HEK293 (cell line): Measurements from ENCODE around the gene RRBP1.

ENCODE experiments used
- CTCF ChIA-PET: fragments of 350-600 bp; formaldehyde crosslinking; extraction: SDS; loops from one replicate; lab custom pipeline; 2021; ENCODE audit warnings: antibody characterized with exemption; lab: Yijun Ruan, JAX
- POLR2A ChIA-PET: fragments of 300-600 bp; formaldehyde crosslinking; extraction: SDS; loops from one replicate; lab custom pipeline; 2020; ENCODE audit warnings: antibody characterized with exemption, inconsistent platforms; lab: Yijun Ruan, JAX
- H3K27ac ChIP-seq: fragments of 200-500 bp; sonication (Bioruptor generic); 2 replicates; pipeline ENCODE4 v1.5.1; 2014; ENCODE audit warnings: low read depth, low read length, control low read depth, inconsistent platforms; ENCODE audit errors: extremely low read depth
- H3K36me3 ChIP-seq, 2 experiments: fragments of 200-500 bp in 1 of 2; sonication (Bioruptor generic) in 1 of 2; 1 replicate in 1 of 2; 2 replicates in 1 of 2; pipeline ENCODE4 v1.5.1; 2014 to 2017; ENCODE audit warnings: inconsistent platforms in 2 of 2, low read length in 2 of 2; ENCODE audit not compliant: control insufficient read depth in 2 of 2, insufficient read depth in 1 of 2
- H3K4me1 ChIP-seq: fragments of 200-500 bp; sonication (Bioruptor generic); 2 replicates; pipeline ENCODE4 v1.5.1; 2014; ENCODE audit warnings: mild to moderate bottlenecking, low read length, inconsistent platforms; ENCODE audit not compliant: control insufficient read depth, insufficient read depth
- H3K4me3 ChIP-seq: 2 replicates; pipeline ENCODE4 v1.5.1; 2011; ENCODE audit warnings: low read depth, mild to moderate bottlenecking, control low read depth, low read length, moderate library complexity
- H3K9me3 ChIP-seq: fragments of 200-500 bp; sonication (Bioruptor generic); 2 replicates; pipeline ENCODE4 v1.5.1; 2014; ENCODE audit warnings: low read depth, low read length, inconsistent platforms; ENCODE audit not compliant: control insufficient read depth, insufficient read depth
- GFI1B ChIP-seq: fragments of 450-650 bp; formaldehyde crosslinking; IDR thresholded peaks from 2 replicates; pipeline ENCODE4 v1.5.1; 2016; ENCODE audit warnings: missing biosample characterization, missing genetic modification characterization
- KLF1 ChIP-seq: fragments of 450-650 bp; formaldehyde crosslinking; IDR thresholded peaks from 2 replicates; pipeline ENCODE4 v1.5.1; 2016; ENCODE audit warnings: missing biosample characterization, missing genetic modification characterization
- PRDM1 ChIP-seq: fragments of 450-650 bp; formaldehyde crosslinking; IDR thresholded peaks from 2 replicates; pipeline ENCODE4; 2016; ENCODE audit warnings: missing biosample characterization, missing genetic modification characterization
- REST ChIP-seq: fragments of 450-650 bp; formaldehyde crosslinking; IDR thresholded peaks from 2 replicates; pipeline ENCODE4 v1.5.1; 2016; ENCODE audit warnings: missing biosample characterization, missing genetic modification characterization
- TRIM28 ChIP-seq: IDR thresholded peaks from 2 replicates; pipeline ENCODE4 v1.6.1; 2011; ENCODE audit warnings: low read length, control low read depth, borderline replicate concordance
- ZBTB1 ChIP-seq: fragments of 450-650 bp; formaldehyde crosslinking; IDR thresholded peaks from 2 replicates; pipeline ENCODE4 v1.5.1; 2016; ENCODE audit warnings: missing biosample characterization, missing genetic modification characterization
- ZBTB20 ChIP-seq: fragments of 450-650 bp; formaldehyde crosslinking; IDR thresholded peaks from 2 replicates; pipeline ENCODE4 v1.5.1; 2016; ENCODE audit warnings: missing biosample characterization, missing genetic modification characterization
- ZFHX2 ChIP-seq: fragments of 450-650 bp; formaldehyde crosslinking; conservative IDR thresholded peaks from 2 replicates; pipeline ENCODE4 v1.5.1; 2016; ENCODE audit warnings: missing biosample characterization, missing genetic modification characterization
- ZFP41 ChIP-seq: fragments of 450-650 bp; formaldehyde crosslinking; IDR thresholded peaks from 2 replicates; pipeline ENCODE4 v1.5.1; 2016; ENCODE audit warnings: missing biosample characterization, missing genetic modification characterization, borderline replicate concordance
- ZFP69B ChIP-seq: fragments of 450-650 bp; formaldehyde crosslinking; IDR thresholded peaks from 2 replicates; pipeline ENCODE4 v1.5.1; 2016; ENCODE audit warnings: missing biosample characterization, missing genetic modification characterization
- ZNF292 ChIP-seq: fragments of 450-650 bp; formaldehyde crosslinking; IDR thresholded peaks from 2 replicates; pipeline ENCODE4 v1.5.1; 2016; ENCODE audit warnings: low read depth, missing biosample characterization, missing genetic modification characterization, borderline replicate concordance
- ZNF324 ChIP-seq: fragments of 450-650 bp; formaldehyde crosslinking; IDR thresholded peaks from 2 replicates; pipeline ENCODE4 v1.5.1; 2016; ENCODE audit warnings: missing biosample characterization, missing genetic modification characterization
- ZNF48 ChIP-seq: fragments of 450-650 bp; formaldehyde crosslinking; IDR thresholded peaks from 2 replicates; pipeline ENCODE4 v1.5.1; 2016; ENCODE audit warnings: missing biosample characterization, missing genetic modification characterization
- ZNF514 ChIP-seq: fragments of 450-650 bp; formaldehyde crosslinking; IDR thresholded peaks from 2 replicates; pipeline ENCODE4 v1.5.1; 2016; ENCODE audit warnings: missing biosample characterization, missing genetic modification characterization
- ZNF621 ChIP-seq: fragments of 450-650 bp; formaldehyde crosslinking; IDR thresholded peaks from 2 replicates; pipeline ENCODE4 v1.5.1; 2017; ENCODE audit warnings: missing biosample characterization, missing genetic modification characterization
- ZNF626 ChIP-seq: fragments of 450-650 bp; sonication (Bioruptor Pico); formaldehyde crosslinking; IDR thresholded peaks from 2 replicates; pipeline ENCODE4 v1.5.1; 2018; ENCODE audit warnings: missing biosample characterization, missing genetic modification characterization, inconsistent platforms
- ZNF664 ChIP-seq: fragments of 450-650 bp; formaldehyde crosslinking; IDR thresholded peaks from 2 replicates; pipeline ENCODE4 v1.5.1; 2016; ENCODE audit warnings: missing biosample characterization, missing genetic modification characterization
- ZNF747 ChIP-seq: fragments of 450-650 bp; formaldehyde crosslinking; IDR thresholded peaks from 2 replicates; pipeline ENCODE4 v1.5.1; 2016; ENCODE audit warnings: missing biosample characterization, missing genetic modification characterization
- ZSCAN16 ChIP-seq: fragments of 450-650 bp; formaldehyde crosslinking; IDR thresholded peaks from 2 replicates; pipeline ENCODE4 v1.5.1; 2016; ENCODE audit warnings: missing biosample characterization, missing genetic modification characterization
- TF ChIP-seq, protein P1 (sequence below): IDR thresholded peaks from 2 replicates; pipeline ENCODE4 v1.6.1; 2011; ENCODE audit warnings: mild to moderate bottlenecking, low read depth, low read length, borderline replicate concordance
- TF ChIP-seq, protein P2 (sequence below): fragments of 450-650 bp; formaldehyde crosslinking; IDR thresholded peaks from 2 replicates; pipeline ENCODE4 v1.5.1; 2017; ENCODE audit warnings: missing biosample characterization, mild to moderate bottlenecking, missing genetic modification characterization, moderate library complexity
- TF ChIP-seq, protein P3 (sequence below): fragments of 450-650 bp; formaldehyde crosslinking; IDR thresholded peaks from 2 replicates; pipeline ENCODE4 v1.5.1; 2016; ENCODE audit warnings: missing biosample characterization, missing genetic modification characterization
- TF ChIP-seq, protein P4 (sequence below): sonication (generic); formaldehyde crosslinking; IDR thresholded peaks from 2 replicates; pipeline ENCODE4 v1.8.1; 2022; ENCODE audit warnings: mild to moderate bottlenecking, moderate library complexity, missing genetic modification reagents

The RRBP1 gene

DNA sequence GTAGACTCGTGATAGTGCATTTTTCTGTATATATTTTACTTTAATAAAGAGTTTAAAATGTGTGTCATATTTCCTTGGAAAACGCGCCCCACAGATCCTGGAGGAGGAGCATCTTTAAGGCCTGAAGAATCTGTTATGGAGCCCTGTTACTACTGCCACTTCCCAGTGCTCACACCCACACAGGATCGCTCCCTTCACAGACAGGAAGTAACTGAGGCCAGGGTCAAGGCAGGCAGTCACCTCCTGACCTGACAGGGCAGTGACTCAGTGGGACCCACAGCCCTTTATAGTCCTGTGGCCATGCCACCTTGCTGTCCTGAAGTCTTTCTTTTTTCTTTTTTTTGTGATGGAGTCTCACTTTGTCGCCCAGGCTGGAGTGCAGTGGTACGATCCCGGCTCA lies 9.0 kb downstream of the RRBP1 start (continued):
- TF ChIP-seq, protein P1, sequence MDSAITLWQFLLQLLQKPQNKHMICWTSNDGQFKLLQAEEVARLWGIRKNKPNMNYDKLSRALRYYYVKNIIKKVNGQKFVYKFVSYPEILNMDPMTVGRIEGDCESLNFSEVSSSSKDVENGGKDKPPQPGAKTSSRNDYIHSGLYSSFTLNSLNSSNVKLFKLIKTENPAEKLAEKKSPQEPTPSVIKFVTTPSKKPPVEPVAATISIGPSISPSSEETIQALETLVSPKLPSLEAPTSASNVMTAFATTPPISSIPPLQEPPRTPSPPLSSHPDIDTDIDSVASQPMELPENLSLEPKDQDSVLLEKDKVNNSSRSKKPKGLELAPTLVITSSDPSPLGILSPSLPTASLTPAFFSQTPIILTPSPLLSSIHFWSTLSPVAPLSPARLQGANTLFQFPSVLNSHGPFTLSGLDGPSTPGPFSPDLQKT: no peak
- TF ChIP-seq TRIM28 (no peak), ZNF747 (tag by site-specific recombination) (no peak), ZNF626 (no peak)

- H3K9me3 ChIP-seq: no peaks in the 10 kb centered on the region
- H3K4me1 ChIP-seq: no peaks in the 10 kb centered on the region
- CTCF ChIA-PET: no interaction called here
- H3K4me3 ChIP-seq: no peak overlapping the region
- peaks cover 0 to 30% of the 10 kb centered on the region in 2 experiments; a peak in 1 of 3 replicates for H3K36me3 ChIP-seq
- POLR2A ChIA-PET: no interaction called here
- no peak overlapping the region for H3K27ac ChIP-seq
- TF ChIP-seq ZNF514 (tag by site-specific recombination) (no peak), KLF1 (no peak), ZNF292 (tag by site-specific recombination) (no peak), ZNF664 (no peak), ZBTB20 (tag by site-specific recombination) (no peak), GFI1B (tag by site-specific recombination) (no peak), ZFP41 (tag by site-specific recombination) (no peak), ZNF621 (no peak), ZNF324 (no peak), ZSCAN16 (tag by site-specific recombination) (no peak), ZFP69B (tag by site-specific recombination) (no peak), ZNF48 (tag by site-specific recombination) (no peak), REST (tag by site-specific recombination) (no peak), ZBTB1 (no peak), PRDM1 (tag by site-specific recombination) (no peak), ZFHX2 (tag by site-specific recombination) (no peak)
- TF ChIP-seq, protein P2, sequence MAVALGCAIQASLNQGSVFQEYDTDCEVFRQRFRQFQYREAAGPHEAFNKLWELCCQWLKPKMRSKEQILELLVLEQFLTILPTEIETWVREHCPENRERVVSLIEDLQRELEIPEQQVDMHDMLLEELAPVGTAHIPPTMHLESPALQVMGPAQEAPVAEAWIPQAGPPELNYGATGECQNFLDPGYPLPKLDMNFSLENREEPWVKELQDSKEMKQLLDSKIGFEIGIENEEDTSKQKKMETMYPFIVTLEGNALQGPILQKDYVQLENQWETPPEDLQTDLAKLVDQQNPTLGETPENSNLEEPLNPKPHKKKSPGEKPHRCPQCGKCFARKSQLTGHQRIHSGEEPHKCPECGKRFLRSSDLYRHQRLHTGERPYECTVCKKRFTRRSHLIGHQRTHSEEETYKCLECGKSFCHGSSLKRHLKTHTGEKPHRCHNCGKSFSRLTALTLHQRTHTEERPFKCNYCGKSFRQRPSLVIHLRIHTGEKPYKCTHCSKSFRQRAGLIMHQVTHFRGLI (tag by site-specific recombination): no peak
- TF ChIP-seq, protein P3, sequence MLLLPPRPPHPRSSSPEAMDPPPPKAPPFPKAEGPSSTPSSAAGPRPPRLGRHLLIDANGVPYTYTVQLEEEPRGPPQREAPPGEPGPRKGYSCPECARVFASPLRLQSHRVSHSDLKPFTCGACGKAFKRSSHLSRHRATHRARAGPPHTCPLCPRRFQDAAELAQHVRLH (tag by site-specific recombination): no peak
- TF ChIP-seq, protein P4, sequence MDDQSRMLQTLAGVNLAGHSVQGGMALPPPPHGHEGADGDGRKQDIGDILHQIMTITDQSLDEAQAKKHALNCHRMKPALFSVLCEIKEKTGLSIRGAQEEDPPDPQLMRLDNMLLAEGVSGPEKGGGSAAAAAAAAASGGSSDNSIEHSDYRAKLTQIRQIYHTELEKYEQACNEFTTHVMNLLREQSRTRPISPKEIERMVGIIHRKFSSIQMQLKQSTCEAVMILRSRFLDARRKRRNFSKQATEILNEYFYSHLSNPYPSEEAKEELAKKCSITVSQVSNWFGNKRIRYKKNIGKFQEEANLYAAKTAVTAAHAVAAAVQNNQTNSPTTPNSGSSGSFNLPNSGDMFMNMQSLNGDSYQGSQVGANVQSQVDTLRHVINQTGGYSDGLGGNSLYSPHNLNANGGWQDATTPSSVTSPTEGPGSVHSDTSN: no peak
Observed at GRCh38 chr20:17671565-17671964, 10.5 kb downstream of the RRBP1 start.
